Trophoblast cell (in vitro differentiated cells and primary cell): ENCODE data around the gene ZC3H12C.

Experiments
- DNase-seq, 2 donors: peaks; one replicate each; pipeline ENCODE4 v3.0.0-alpha.2; 2016
- H2AFZ ChIP-seq: 2 replicates; pipeline ENCODE4 v1.6.1; 2013; ENCODE audit warnings: low read length, moderate library complexity, mild to moderate bottlenecking; ENCODE audit not compliant: insufficient read depth, poor library complexity
- H2AK5ac ChIP-seq: 2 replicates; pipeline ENCODE4 v1.6.1; 2013; ENCODE audit warnings: mild to moderate bottlenecking, low read length
- H2BK120ac ChIP-seq: 2 replicates; pipeline ENCODE4 v1.6.1; 2013; ENCODE audit warnings: low read length, mild to moderate bottlenecking, moderate library complexity; ENCODE audit not compliant: insufficient read depth, poor library complexity
- H2BK12ac ChIP-seq: 2 replicates; pipeline ENCODE4 v1.6.1; 2013; ENCODE audit warnings: mild to moderate bottlenecking, low read length, moderate library complexity
- H2BK5ac ChIP-seq: 2 replicates; pipeline ENCODE4 v1.6.1; 2013; ENCODE audit warnings: low read length, low read depth, moderate library complexity, mild to moderate bottlenecking; ENCODE audit not compliant: poor library complexity
- H3K14ac ChIP-seq: 2 replicates; pipeline ENCODE4 v1.6.1; 2013; ENCODE audit warnings: mild to moderate bottlenecking, low read length
- H3K18ac ChIP-seq: 2 replicates; pipeline ENCODE4 v1.6.1; 2013; ENCODE audit warnings: mild to moderate bottlenecking, low read length
- H3K23ac ChIP-seq: 2 replicates; pipeline ENCODE4 v1.6.1; 2013; ENCODE audit warnings: low read length
- H3K27ac ChIP-seq: 2 replicates; pipeline ENCODE4 v1.5.1; 2013; ENCODE audit warnings: low read depth, mild to moderate bottlenecking, inconsistent platforms, low read length, moderate library complexity
- H3K27me3 ChIP-seq: 2 replicates; pipeline ENCODE4 v1.6.1; 2013; ENCODE audit warnings: inconsistent platforms, mild to moderate bottlenecking, low read length, moderate library complexity; ENCODE audit not compliant: insufficient read depth
- H3K36me3 ChIP-seq, 2 experiments: 1 replicate in 1 of 2; 2 replicates in 1 of 2; pipeline ENCODE4 v1.6.1; 2013; ENCODE audit warnings: low read length in 2 of 2, mild to moderate bottlenecking in 2 of 2, moderate library complexity in 1 of 2; ENCODE audit not compliant: insufficient read depth in 2 of 2, control insufficient read depth in 1 of 2
- H3K4ac ChIP-seq: 2 replicates; pipeline ENCODE4 v1.6.1; 2013; ENCODE audit warnings: low read depth, mild to moderate bottlenecking, low read length, moderate library complexity
- H3K4me1 ChIP-seq, 2 experiments: 1 replicate in 1 of 2; 2 replicates in 1 of 2; pipeline ENCODE4 v1.6.1; 2013; ENCODE audit warnings: low read length in 2 of 2, mild to moderate bottlenecking in 2 of 2, moderate library complexity in 1 of 2; ENCODE audit not compliant: insufficient read depth in 2 of 2, control insufficient read depth in 1 of 2
- H3K4me2 ChIP-seq: 2 replicates; pipeline ENCODE4 v1.6.1; 2013; ENCODE audit warnings: inconsistent platforms, mild to moderate bottlenecking, low read length, moderate library complexity
- H3K4me3 ChIP-seq: 2 replicates; pipeline ENCODE4 v1.5.1; 2013; ENCODE audit warnings: mild to moderate bottlenecking, low read depth, low read length, inconsistent platforms
- H3K79me1 ChIP-seq: one replicate; pipeline ENCODE4 v1.6.1; 2013; ENCODE audit warnings: low read length
- H3K79me2 ChIP-seq: 2 replicates; pipeline ENCODE4 v1.6.1; 2013; ENCODE audit warnings: low read length, mild to moderate bottlenecking; ENCODE audit not compliant: control insufficient read depth, insufficient read depth, poor library complexity
- H3K9ac ChIP-seq: 2 replicates; pipeline ENCODE4 v1.6.1; 2013; ENCODE audit warnings: mild to moderate bottlenecking, low read length
- H3K9me3 ChIP-seq: 2 replicates; pipeline ENCODE4 v1.6.1; 2013; ENCODE audit warnings: low read depth, mild to moderate bottlenecking, control low read depth, inconsistent platforms, low read length; ENCODE audit not compliant: insufficient read depth
- H4K12ac ChIP-seq: 2 replicates; pipeline ENCODE4 v1.6.1; 2013; ENCODE audit warnings: low read depth, mild to moderate bottlenecking, low read length, moderate library complexity
- H4K8ac ChIP-seq: 2 replicates; pipeline ENCODE4 v1.6.1; 2013; ENCODE audit warnings: low read depth, mild to moderate bottlenecking, low read length, moderate library complexity
- H4K91ac ChIP-seq: one replicate; pipeline ENCODE4 v1.6.1; 2013; ENCODE audit warnings: low read depth, mild to moderate bottlenecking, low read length, moderate library complexity
- WGBS: extraction: QIAGEN DNeasy Blood & Tissue Kit; methylation state at CpG from one replicate; pipeline ENCODE4 v1.1.7; 2013; ENCODE audit warnings: missing lambda C conversion rate; ENCODE audit not compliant: insufficient read length, insufficient coverage; ENCODE audit errors: extremely low coverage; 5-methylcytosine and 5-hydroxymethylcytosine counted together

The ZC3H12C gene

DNA sequence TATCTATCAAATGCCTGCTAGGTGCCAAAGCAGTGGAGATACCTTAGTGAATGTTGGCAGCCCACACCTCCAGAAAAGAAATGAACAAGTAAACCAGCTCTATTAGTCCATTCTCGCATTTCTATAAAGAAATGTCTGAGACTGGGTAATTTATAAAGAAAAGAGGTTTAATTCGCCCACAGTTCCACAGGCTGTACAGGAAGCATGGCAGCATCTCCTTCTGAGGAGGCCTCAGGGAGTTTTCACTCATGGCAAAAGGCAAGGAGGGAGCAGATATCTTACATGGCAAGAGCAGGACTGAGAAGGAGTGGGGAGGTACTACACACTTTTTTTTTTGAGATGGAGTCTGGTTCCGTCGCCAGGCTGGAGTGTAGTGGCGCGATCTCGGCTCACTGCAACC is 18.7 kb upstream of the ZC3H12C start:
- Histone ChIP-seq H4K91ac (peak overlapping the region; percentile 98), H2BK12ac (peak overlapping the region; percentile 99), H3K36me3 (peaks cover 0 to 4% of the 10 kb centered on the region in 2 experiments), H3K79me2 (peaks cover 6% of the 10 kb centered on the region), H3K79me1 (peaks cover 30% of the 10 kb centered on the region), H4K12ac (no peak overlapping the region), H2AK5ac (peak overlapping the region; percentile 44), H4K8ac (peak overlapping the region; percentile 46), H3K9me3 (peaks cover 4% of the 10 kb centered on the region), H2BK120ac (peak overlapping the region; percentile 98), H3K18ac (peak overlapping the region; percentile 22), H3K27ac (peak overlapping the region; percentile 73), H3K4me3 (no peak overlapping the region), H3K4ac (peak overlapping the region; percentile 34), H3K27me3 (no peaks in the 10 kb centered on the region), H3K23ac (no peak overlapping the region), H3K9ac (no peak overlapping the region), H3K4me1 (peaks cover 15 to 19% of the 10 kb centered on the region in 2 experiments), H2BK5ac (peak overlapping the region; percentile 96), H3K4me2 (no peak overlapping the region), H3K14ac (peak overlapping the region; percentile 36), H2AFZ (no peak overlapping the region)
- no CpG with 5 or more reads among the region's 7 CpGs for whole genome bisulfite sequencing
- no peak for DNase-seq

DNA sequence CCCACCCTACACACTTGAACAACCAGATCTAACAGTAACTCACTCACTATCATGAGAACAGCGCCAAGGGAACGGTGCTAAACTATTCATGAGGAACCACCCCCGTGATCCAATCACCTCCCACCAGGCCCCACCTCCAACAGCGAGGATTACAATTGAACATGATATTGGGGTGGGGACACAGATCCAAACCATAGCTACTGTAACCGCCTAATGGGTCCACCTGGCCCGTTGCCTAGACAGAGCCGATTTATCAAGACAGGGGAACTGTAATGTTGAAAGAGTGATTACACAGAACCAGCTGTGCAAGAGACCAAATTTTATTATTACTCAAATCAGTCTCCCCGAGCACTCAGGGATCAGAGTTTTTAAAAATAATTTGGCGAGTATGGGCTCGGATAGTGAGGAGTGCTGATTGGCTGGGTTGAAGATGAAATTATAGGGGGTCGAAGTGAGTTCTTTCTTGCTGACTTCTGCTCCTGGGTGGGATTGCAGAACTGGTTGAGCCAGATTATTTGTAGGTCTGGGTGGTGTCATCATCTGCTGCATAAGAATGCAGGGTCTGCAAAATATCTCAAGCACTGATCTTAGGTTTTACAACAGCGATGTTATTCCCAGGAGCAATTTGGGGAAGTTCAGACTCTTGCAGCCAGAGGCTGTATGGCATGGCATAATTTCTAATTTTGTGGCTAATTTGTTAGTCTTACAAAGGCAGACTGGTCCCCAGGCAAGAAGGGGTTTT is 17.9 kb upstream of the ZC3H12C start:
- no peaks in the 10 kb centered on the region for H3K27me3 ChIP-seq
- peaks cover 15% of the 10 kb centered on the region in 2 experiments for H3K4me1 ChIP-seq
- peaks cover 0 to 4% of the 10 kb centered on the region in 2 experiments for H3K36me3 ChIP-seq
- H4K91ac ChIP-seq: peak overlapping the region; percentile 98
- peak overlapping the region; percentile 90 for H3K18ac ChIP-seq
- no peak overlapping the region for H3K9ac ChIP-seq
- H3K27ac ChIP-seq: peak overlapping the region; percentile 94
- H2BK5ac ChIP-seq: peak overlapping the region; percentile 96
- peak overlapping the region; percentile 60 for H2AK5ac ChIP-seq
- H3K4me3 ChIP-seq: no peak overlapping the region
- H3K4ac ChIP-seq: peak overlapping the region; percentile 66
- no CpG with 5 or more reads among the region's 12 CpGs for WGBS
- peak overlapping the region; percentile 45 for H3K4me2 ChIP-seq
- H2BK12ac ChIP-seq: peak overlapping the region; percentile 99
- DNase-seq: peak in 1 of 2 donors; percentile 49
- peaks cover 4% of the 10 kb centered on the region for H3K9me3 ChIP-seq
- peak overlapping the region; percentile 91 for H2AFZ ChIP-seq
- H3K79me2 ChIP-seq: peaks cover 6% of the 10 kb centered on the region
- peak overlapping the region; percentile 76 for H4K8ac ChIP-seq
- H4K12ac ChIP-seq: no peak overlapping the region
- peak overlapping the region; percentile 78 for H3K14ac ChIP-seq
- H3K79me1 ChIP-seq: peaks cover 29% of the 10 kb centered on the region
- peak overlapping the region; percentile 98 for H2BK120ac ChIP-seq
- H3K23ac ChIP-seq: no peak overlapping the region

DNA sequence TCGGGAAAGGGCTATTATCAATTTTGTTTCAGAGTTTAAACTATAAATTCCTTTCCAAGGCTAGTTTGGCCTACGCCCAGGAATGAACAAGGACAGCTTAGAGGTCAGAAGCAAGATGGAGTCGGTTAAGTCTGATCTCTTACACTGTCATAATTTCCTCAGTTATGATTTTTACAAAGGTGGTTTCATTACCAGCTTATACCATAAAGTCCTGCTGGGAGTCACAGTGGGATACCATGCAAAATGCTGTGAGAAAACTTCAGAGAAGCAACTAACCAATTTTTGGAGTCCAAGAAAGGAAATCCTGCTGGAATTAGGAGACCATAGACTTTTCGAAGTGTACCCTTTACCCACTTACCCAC is 17.4 kb upstream of the ZC3H12C start:
- no peak for DNase-seq
- Histone ChIP-seq H4K8ac (peak overlapping the region; percentile 34), H3K9me3 (peaks cover 4% of the 10 kb centered on the region), H3K27ac (peak overlapping the region; percentile 94), H3K14ac (peak overlapping the region; percentile 61), H3K4ac (peak overlapping the region; percentile 17), H3K4me2 (peak overlapping the region; percentile 45), H3K9ac (no peak overlapping the region), H3K23ac (no peak overlapping the region), H3K4me1 (peaks cover 15% of the 10 kb centered on the region in 2 experiments), H2BK12ac (peak overlapping the region; percentile 76), H3K4me3 (no peak overlapping the region), H3K18ac (peak overlapping the region; percentile 52), H3K27me3 (no peaks in the 10 kb centered on the region), H2BK120ac (peak overlapping the region; percentile 89), H2AK5ac (no peak overlapping the region), H3K79me2 (peaks cover 6% of the 10 kb centered on the region), H4K12ac (no peak overlapping the region), H2BK5ac (peak overlapping the region; percentile 93), H3K36me3 (peaks cover 0 to 4% of the 10 kb centered on the region in 2 experiments), H2AFZ (no peak overlapping the region), H3K79me1 (peaks cover 29% of the 10 kb centered on the region), H4K91ac (peak overlapping the region; percentile 80)
- WGBS: no CpG with 5 or more reads among the region's 4 CpGs

DNA sequence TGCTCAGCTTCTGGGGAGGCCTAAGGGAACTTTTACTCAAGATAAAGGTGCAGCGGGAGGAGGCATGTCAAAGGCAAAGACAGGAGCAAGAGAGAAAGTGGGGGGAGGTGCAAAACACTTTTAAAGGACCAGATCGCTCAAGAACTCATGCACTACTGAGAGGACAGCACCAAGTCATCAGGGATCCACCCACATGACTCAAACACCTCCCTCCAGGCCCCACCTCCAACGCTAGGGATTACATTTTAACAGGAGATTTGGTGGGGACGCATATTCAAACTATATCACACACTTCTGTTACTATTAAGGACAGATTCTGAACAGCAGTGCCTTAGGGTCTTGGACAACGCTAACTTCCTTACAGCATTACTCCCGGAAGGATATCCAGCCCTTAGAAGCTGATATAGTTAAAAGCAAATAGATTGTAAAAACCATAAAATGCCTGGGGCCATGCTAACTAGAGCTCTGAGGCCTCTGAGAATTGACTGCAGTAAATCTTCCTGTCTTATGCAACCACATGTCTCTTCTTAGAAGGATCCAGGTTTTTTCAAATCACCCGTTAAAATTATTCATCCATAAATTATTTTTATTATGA is 16.7 kb upstream of the ZC3H12C start:
- H2BK120ac ChIP-seq: peak overlapping the region; percentile 89
- WGBS: no CpG with 5 or more reads among the region's 7 CpGs
- peaks cover 31% of the 10 kb centered on the region for H3K79me1 ChIP-seq
- H2BK5ac ChIP-seq: peak overlapping the region; percentile 93
- H3K18ac ChIP-seq: no peak overlapping the region
- H3K36me3 ChIP-seq: peaks cover 0 to 4% of the 10 kb centered on the region in 2 experiments
- H3K9ac ChIP-seq: no peak overlapping the region
- peaks cover 15% of the 10 kb centered on the region in 2 experiments for H3K4me1 ChIP-seq
- H2AK5ac ChIP-seq: no peak overlapping the region
- no peak overlapping the region for H2AFZ ChIP-seq
- peak overlapping the region; percentile 80 for H4K91ac ChIP-seq
- no peak overlapping the region for H3K4me3 ChIP-seq
- no peak overlapping the region for H3K23ac ChIP-seq
- H3K79me2 ChIP-seq: peaks cover 6% of the 10 kb centered on the region
- H3K27me3 ChIP-seq: no peaks in the 10 kb centered on the region
- peak overlapping the region; percentile 61 for H3K14ac ChIP-seq
- H2BK12ac ChIP-seq: peak overlapping the region; percentile 76
- H3K4ac ChIP-seq: no peak overlapping the region
- H3K4me2 ChIP-seq: peak overlapping the region; percentile 45
- peaks cover 4% of the 10 kb centered on the region for H3K9me3 ChIP-seq
- H4K8ac ChIP-seq: no peak overlapping the region
- H4K12ac ChIP-seq: no peak overlapping the region
- DNase-seq: peak in 1 of 2 donors; percentile 20
- peak overlapping the region; percentile 94 for H3K27ac ChIP-seq
